Measurements from ENCODE around the gene CUBN. TPM values are rescaled to one million over a fixed set of nuclear protein-coding genes. Genes with fewer than 3 reads are reported as not detected.

Gene CUBN
- total and polyA plus RNA-seq, 9 of the 15 experiments (the other 6 are each of a cell fraction or from before 2014, with no cell fraction given) = 0.04 to 0.33 (median 0.09) TPM

DNA sequence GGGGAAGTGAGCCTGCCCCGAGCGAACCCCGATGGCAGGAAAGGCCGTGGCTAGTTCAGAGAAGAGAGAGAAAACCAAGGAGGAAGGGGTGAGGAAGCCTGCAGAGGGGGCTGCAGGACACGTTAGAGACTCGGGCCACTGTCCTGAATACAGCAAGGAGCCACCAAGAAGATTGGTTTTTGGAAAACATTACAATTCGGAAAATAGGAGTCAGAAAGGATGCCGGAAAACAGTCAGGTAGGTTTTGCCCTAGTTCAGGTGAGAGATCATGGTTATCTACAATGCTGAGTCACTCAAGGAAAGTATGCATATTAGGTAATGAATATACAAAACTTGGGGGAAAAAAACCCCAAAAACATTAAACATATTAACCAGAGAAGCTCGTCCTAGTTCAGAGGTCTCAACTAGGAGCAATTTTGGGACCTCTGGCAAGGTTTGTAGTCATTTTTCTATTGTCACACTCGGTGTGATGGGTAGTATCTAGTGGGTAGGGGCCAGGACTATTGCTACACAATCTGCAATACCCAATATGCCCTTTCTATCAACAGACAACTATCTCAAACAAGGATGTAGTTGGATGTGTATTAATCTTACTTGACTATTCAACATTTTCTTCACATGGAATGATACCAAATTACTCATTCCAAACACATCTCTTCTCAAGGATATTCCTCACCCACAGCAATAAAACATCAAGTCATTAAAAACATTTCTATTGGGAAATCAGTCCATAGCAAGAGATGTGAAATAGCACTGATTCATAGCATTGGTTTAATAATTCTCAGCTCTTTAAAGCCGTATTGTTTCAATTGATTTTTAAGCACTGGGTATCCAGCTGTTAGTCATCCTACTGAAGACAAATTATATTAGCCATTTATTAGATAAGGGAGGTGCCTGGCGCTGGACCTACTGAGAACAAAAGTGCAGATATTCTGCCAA lies 238.0 kb downstream of the CUBN start (continued):
- TF ChIP-seq, protein P1, sequence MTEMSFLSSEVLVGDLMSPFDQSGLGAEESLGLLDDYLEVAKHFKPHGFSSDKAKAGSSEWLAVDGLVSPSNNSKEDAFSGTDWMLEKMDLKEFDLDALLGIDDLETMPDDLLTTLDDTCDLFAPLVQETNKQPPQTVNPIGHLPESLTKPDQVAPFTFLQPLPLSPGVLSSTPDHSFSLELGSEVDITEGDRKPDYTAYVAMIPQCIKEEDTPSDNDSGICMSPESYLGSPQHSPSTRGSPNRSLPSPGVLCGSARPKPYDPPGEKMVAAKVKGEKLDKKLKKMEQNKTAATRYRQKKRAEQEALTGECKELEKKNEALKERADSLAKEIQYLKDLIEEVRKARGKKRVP (CRISPR knock-in tag; IDR thresholded peaks at IDR 0.05) = peak; percentile 72; the same call in 1 of the 2 replicates
- no peak for TF ChIP-seq RBM15 (IDR thresholded peaks at IDR 0.05; ENCODE audit: insufficient read depth, low read length)
- TF ChIP-seq HNRNPK (IDR thresholded peaks at IDR 0.05; ENCODE audit: low read depth, low read length, poor library complexity, severe bottlenecking) = peak; percentile 47
- TF ChIP-seq SMARCA4 (IDR thresholded peaks at IDR 0.05) = peak; percentile 67
- no peak for TF ChIP-seq ZNF324 (CRISPR knock-in tag; IDR thresholded peaks at IDR 0.05)
- no peak for TF ChIP-seq HNRNPUL1 (IDR thresholded peaks at IDR 0.05; ENCODE audit: low read length)
- peak; percentile 69; the same call in 1 of the 2 replicates for TF ChIP-seq SMARCE1 (IDR thresholded peaks at IDR 0.05)
- TF ChIP-seq, protein P2, sequence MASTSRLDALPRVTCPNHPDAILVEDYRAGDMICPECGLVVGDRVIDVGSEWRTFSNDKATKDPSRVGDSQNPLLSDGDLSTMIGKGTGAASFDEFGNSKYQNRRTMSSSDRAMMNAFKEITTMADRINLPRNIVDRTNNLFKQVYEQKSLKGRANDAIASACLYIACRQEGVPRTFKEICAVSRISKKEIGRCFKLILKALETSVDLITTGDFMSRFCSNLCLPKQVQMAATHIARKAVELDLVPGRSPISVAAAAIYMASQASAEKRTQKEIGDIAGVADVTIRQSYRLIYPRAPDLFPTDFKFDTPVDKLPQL (IDR thresholded peaks at IDR 0.05; ENCODE audit: extremely low read depth, insufficient read length) = peak; percentile 98
- TF ChIP-seq, protein P3, sequence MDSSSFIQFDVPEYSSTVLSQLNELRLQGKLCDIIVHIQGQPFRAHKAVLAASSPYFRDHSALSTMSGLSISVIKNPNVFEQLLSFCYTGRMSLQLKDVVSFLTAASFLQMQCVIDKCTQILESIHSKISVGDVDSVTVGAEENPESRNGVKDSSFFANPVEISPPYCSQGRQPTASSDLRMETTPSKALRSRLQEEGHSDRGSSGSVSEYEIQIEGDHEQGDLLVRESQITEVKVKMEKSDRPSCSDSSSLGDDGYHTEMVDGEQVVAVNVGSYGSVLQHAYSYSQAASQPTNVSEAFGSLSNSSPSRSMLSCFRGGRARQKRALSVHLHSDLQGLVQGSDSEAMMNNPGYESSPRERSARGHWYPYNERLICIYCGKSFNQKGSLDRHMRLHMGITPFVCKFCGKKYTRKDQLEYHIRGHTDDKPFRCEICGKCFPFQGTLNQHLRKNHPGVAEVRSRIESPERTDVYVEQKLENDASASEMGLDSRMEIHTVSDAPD (CRISPR knock-in tag; IDR thresholded peaks at IDR 0.05) = no peak
- TF ChIP-seq, protein P4, sequence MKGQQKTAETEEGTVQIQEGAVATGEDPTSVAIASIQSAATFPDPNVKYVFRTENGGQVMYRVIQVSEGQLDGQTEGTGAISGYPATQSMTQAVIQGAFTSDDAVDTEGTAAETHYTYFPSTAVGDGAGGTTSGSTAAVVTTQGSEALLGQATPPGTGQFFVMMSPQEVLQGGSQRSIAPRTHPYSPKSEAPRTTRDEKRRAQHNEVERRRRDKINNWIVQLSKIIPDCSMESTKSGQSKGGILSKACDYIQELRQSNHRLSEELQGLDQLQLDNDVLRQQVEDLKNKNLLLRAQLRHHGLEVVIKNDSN (CRISPR knock-in tag; IDR thresholded peaks at IDR 0.05) = no peak
- TF ChIP-seq NEUROD1 (IDR thresholded peaks at IDR 0.05; ENCODE audit: borderline replicate concordance, low read depth, low read length, partially characterized antibody) = peak; percentile 11
- TF ChIP-seq, protein P5, sequence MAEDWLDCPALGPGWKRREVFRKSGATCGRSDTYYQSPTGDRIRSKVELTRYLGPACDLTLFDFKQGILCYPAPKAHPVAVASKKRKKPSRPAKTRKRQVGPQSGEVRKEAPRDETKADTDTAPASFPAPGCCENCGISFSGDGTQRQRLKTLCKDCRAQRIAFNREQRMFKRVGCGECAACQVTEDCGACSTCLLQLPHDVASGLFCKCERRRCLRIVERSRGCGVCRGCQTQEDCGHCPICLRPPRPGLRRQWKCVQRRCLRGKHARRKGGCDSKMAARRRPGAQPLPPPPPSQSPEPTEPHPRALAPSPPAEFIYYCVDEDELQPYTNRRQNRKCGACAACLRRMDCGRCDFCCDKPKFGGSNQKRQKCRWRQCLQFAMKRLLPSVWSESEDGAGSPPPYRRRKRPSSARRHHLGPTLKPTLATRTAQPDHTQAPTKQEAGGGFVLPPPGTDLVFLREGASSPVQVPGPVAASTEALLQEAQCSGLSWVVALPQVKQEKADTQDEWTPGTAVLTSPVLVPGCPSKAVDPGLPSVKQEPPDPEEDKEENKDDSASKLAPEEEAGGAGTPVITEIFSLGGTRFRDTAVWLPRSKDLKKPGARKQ (CRISPR knock-in tag; IDR thresholded peaks at IDR 0.05) = no peak
- TF ChIP-seq RBM34 (IDR thresholded peaks at IDR 0.05; ENCODE audit: borderline replicate concordance, insufficient read depth, low read length) = no peak
- no peak for TF ChIP-seq MTF1 (CRISPR knock-in tag; IDR thresholded peaks at IDR 0.05; ENCODE audit: borderline replicate concordance)
- no peak for TF ChIP-seq ZNF444 (CRISPR knock-in tag; IDR thresholded peaks at IDR 0.05)
- TF ChIP-seq, protein P6, sequence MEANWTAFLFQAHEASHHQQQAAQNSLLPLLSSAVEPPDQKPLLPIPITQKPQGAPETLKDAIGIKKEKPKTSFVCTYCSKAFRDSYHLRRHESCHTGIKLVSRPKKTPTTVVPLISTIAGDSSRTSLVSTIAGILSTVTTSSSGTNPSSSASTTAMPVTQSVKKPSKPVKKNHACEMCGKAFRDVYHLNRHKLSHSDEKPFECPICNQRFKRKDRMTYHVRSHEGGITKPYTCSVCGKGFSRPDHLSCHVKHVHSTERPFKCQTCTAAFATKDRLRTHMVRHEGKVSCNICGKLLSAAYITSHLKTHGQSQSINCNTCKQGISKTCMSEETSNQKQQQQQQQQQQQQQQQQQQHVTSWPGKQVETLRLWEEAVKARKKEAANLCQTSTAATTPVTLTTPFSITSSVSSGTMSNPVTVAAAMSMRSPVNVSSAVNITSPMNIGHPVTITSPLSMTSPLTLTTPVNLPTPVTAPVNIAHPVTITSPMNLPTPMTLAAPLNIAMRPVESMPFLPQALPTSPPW (CRISPR knock-in tag; IDR thresholded peaks at IDR 0.05) = peak; percentile 55
- peak; percentile 46 for TF ChIP-seq ZNF586 (CRISPR knock-in tag; conservative IDR thresholded peaks at IDR 0.05)
- no peak for TF ChIP-seq SAP30 (IDR thresholded peaks at IDR 0.05; ENCODE audit: borderline replicate concordance, insufficient read depth, low read depth, low read length, poor library complexity, severe bottlenecking)

All from K562 (cell line).